ENCODE results near the gene ACTN4.

DNA sequence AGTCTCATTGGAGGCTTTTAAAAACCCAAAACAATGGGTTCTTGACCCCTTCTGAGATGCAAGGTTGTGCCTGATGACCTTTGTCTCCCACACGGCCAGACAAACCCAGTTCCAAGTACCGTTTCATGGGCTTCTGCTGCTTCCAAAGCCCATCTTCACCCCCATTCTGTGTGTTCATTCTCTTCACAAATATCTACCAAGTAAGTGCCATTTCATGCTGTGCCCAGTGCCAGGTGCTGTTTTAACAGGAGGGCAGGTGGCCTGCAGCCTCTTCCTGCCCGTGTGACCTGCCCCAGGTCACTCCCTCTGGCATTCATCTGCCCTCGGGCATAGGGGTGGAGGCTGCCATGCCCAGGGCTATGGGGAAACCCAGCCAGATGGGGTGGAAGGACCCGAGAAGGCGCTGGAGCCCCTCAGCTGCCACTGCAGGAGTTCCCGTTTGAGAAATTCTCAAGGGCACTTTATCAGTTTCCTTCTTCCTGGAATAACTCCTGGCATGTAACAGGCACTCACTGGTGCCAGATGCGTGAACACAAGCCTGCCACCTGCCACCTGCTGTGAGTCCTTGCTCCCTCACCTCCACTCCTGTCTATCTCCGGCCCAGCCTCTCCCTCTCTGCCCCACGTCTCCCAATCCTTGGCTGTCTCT is 84.3 kb downstream of the ACTN4 start:
- TF ChIP-seq, protein P1, sequence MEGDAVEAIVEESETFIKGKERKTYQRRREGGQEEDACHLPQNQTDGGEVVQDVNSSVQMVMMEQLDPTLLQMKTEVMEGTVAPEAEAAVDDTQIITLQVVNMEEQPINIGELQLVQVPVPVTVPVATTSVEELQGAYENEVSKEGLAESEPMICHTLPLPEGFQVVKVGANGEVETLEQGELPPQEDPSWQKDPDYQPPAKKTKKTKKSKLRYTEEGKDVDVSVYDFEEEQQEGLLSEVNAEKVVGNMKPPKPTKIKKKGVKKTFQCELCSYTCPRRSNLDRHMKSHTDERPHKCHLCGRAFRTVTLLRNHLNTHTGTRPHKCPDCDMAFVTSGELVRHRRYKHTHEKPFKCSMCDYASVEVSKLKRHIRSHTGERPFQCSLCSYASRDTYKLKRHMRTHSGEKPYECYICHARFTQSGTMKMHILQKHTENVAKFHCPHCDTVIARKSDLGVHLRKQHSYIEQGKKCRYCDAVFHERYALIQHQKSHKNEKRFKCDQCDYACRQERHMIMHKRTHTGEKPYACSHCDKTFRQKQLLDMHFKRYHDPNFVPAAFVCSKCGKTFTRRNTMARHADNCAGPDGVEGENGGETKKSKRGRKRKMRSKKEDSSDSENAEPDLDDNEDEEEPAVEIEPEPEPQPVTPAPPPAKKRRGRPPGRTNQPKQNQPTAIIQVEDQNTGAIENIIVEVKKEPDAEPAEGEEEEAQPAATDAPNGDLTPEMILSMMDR (IDR thresholded peaks at IDR 0.05) = no peak
- no peak for TF ChIP-seq EZH2phosphoT487 (IDR thresholded peaks at IDR 0.05)

All from neural progenitor cell (in vitro differentiated cells).